GM18907 (cell line): ENCODE results near the gene FBXL7.

ENCODE experiments used
- ATAC-seq: cut with Tn5 transposase; IDR thresholded peaks from one replicate; pipeline ENCODE4 v1.9.1; 2021; ENCODE audit warnings: mild to moderate bottlenecking, moderate library complexity; ENCODE audit not compliant: unreplicated experiment

The FBXL7 gene

DNA sequence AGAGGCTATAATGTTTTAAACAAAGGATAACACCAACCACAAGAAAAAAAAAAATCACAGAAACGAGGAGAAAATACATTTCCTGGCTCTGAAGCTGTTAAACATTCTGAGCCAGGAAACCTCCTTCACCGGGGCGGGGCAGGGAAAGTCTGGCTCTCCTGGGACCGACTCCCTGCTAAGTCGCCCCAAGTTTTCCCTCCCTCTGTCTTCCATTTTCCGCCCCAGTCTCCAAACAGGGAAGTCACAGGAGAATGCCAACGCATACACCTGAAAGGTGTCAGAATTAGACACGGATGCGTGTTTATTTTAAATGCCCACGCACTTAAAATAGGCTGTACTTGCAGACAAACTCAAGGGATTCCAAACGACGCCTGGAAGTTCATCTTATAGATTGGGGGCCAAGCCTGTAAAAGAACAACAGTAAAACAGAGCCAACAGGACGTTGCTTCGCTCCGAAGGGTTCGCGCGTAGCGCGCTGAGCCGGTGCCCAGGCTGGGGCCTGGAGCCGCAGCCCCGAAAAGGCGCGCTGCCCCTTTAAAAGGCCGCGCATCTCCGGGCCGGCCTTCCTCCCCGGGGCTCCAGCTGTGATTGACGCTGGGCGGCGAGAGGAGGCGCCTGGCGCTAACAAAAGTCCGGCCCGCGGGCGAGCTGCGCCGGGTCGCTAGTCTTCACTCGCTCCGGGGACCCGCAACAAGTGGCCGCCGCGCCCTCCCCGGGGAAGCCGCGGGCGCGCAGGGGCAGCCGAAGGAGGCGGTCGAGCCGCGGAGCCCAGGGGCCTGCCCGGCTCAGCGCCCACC, at the start of gene FBXL7:
TSS of gene FBXL7 (plus strand) at position 653 of the 797 bp plus-strand sequence.
- ATAC-seq: peak; percentile 77

DNA sequence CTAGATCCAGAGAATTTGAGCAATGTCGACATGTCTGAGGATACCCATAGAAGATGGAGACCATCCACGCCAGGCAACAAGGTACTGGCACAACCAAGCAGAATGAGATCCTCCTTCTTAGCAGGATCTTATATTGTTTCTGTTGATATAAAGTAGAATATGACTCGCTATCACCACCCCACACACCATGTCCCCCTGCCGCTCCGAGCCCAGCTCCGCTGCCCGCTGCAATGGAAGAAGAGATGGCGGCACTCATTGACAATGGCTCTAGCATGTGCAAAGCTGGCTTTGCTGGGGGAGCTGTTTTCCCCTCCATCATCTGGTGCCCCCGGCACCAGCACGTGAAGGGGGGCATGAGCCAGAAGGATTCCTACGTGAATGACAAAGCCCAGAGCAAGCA, 49.5 kb upstream of the FBXL7 start:
- ATAC-seq: no peak

DNA sequence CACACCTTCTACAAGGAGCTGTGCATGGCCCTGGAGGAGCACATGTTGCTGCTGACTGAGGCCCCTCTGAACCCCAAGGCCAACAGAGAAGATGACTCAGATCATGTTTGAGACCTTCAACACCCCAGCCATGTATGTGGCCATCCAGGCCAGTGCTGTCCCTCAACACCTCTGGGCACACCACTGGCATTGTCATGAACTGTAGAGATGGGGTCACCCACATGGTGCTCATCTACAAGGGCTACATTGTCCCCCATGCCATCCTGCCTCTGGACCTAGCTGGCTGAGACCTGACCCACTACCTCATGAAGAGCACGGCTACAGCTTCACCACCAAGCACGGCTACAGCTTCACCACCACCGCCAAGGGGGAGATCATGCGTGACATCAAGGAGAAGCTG, 49.0 kb upstream of the FBXL7 start:
- ATAC-seq: no peak

DNA sequence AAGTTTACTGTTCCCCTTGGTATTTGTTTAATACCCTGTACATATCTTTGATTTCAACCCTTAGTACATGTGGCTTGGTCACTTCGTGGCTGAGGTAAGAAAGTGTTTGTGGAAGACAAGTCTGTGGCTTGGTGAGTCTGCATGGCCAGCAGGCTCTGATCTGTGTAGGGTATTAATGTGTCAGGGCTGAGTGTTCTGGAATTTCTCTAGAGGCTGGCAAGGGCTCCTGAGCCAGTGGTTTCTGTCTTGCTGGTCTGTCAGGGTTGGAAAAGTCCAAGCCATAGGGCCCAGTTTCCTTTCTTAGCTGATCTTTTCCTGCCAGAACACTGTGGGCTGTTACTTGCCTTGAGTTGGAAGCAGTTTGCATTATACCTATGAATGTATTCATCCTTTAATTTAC, 48.0 kb upstream of the FBXL7 start:
- ATAC-seq: no peak

DNA sequence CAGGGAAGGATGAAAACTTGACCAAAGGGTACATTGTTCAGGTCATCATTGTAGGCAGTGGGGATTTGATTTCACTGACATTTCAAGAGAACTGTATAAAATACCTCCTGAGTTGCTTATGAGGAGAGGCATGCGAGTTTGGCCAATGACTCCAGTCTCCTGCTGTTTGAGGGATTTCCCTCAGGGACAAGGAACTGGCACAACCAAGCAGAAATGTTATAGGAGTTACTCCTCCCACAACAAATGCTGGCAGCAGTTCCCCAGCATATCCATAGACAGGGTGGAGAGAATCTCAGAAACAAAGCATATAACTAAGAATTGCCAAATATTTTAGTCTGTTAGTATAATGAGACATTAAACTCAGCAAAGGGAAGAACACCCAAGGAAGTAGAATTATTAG, 47.2 kb upstream of the FBXL7 start:
- no peak for ATAC-seq

DNA sequence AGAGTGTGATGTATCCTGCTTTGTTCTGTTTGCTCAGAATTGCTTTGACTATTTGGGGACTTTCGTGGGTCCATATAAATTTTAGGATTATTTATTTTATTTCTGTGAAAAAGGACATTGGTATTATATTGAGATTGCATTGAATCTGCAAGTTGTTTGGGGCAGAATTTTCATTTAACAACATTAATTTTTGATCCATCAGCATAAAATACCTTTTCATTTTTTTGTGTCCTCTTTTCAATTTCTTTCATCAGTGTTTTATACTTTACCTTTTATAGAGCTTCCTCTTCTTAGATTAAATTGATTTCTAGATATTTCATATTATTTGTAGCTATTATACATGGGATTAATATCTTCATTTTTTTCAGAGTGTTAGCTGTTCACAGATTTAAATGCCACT, 40.8 kb upstream of the FBXL7 start:
- no peak for ATAC-seq

DNA sequence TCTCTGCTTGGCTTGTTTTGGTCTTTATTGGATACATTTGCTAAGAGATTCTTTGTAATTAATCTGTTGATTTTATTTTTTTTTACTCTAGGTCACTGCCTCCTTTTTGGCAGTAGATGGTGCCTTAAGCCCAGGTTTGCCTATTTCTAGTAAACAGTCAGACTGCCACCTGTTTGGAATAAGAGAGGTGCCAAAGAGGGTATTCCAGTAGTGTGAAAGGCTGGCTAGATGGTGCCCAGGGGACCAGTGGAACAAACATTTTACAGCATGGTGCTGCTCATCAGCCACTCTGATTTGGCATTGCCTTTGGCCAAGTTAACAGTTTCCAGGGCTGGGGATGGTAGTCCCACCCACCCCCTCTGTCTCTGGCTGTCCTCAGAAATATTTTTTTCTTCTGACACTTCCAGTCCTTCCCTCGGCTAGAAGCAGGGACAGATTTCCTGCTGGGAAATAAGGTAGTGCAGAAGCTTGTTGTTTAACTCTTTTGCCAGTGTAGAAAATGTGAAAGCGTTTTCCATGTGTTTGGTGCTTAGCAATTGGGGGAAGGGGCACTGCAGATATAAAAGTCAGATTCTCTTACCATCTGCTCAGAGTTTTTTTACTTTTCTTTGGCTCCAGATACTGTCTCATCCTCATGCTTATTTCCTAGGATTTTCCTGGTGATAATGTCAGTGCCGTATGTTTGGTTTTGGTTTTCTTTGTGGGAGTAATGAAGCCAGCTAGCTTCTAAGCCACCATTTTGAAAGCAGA, 36.6 kb upstream of the FBXL7 start:
- ATAC-seq: no peak

DNA sequence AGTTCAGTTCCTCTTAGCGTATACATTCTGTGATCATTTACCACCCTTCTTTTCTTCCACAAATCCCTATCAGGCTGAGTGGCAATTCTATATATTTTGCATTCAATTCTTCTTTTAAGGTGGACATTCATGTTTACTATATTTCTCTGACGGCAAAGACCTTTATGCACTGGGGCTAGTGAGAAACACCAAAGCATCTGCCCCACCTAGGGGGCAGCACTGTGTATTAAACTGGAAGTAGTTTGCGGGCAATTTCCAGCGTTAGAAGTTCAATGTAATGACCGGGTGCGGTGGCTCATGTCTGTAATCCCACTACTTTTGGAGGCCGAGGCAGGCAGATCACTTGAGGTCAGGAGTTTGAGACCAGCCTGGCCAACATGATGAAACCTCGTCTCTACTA, 27.9 kb upstream of the FBXL7 start:
- ATAC-seq: no peak

DNA sequence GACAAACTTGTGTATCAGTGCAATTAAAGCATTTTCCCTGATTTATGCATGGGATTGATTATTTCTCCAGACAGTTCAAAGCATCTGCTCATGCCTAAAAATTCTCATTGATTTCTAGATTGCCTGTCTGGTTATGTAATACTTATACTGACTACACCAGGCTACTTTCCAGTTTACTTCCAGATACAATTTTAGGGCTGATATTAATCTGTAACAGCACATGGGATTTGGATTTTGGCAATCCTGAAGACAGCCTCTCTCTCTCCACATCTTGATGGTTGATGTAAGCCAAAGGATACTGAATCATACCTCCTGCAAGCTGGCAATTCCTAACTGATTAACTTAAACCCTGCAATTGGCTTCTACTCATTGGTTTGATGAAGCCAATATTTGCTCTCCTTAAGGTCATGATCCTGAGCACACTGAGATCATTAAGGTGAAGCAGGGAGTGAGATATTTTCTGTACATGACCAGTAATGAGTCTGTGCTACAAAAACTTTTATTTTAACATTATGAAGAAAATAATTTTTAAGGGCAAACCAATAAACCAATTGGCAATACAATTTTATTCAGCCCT, 25.7 kb upstream of the FBXL7 start:
- ATAC-seq: no peak

DNA sequence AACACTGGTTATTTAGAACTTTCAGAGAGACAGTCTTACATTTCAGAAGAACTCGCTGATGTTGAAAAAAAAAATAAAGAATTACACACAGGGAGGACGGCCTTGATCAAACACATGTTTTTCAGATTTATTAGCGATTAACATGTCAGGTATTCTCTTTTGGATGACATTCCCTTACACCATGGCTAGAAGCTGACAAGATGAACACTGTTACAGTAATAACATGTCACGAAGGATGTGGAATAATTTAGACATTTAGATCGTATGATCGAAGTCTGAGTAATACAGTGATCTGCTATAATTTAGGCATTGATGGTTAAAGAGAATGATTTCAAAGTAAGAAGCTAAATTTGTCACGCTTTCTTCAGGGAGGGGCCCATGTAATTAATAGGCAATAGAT, 24.6 kb upstream of the FBXL7 start:
- no peak for ATAC-seq

DNA sequence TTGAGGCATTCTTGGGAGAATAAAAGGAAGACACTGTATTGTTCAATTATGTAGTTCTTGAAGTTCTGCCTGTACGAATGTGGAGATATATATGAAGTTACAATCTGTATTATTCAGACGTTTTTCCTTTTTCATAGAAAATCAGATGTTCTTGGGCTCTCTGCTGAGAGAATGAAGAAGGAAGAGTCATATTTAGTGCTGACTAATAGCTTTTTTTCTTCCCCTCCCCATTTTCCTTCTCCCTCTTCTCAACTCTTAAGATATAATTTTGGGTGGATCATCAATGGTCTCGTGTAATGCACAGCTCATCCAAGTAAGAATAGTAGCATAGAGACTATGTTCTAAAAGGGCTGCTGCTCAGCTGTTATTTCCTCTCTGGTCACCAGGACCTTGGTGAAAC, 23.0 kb upstream of the FBXL7 start:
- no peak for ATAC-seq

DNA sequence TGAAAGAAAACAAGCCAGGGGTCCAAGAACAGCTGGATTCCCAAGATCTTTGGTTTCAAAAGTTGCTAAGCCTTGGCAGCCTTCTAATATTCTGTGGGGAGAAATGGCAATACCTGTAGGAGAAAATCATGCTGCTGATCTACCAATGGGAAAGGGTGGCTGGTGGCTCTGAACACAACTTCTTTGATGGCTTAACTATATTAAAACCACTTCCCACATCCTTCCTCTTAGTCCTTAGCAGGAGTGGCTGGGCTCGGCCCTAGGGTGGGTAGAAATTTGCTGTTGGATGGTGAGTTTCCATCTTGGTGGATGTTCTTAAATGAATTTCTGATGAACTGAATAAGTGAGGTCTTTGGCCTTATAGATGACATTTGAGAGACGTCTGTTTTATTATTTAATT, 19.5 kb upstream of the FBXL7 start:
- ATAC-seq: no peak

DNA sequence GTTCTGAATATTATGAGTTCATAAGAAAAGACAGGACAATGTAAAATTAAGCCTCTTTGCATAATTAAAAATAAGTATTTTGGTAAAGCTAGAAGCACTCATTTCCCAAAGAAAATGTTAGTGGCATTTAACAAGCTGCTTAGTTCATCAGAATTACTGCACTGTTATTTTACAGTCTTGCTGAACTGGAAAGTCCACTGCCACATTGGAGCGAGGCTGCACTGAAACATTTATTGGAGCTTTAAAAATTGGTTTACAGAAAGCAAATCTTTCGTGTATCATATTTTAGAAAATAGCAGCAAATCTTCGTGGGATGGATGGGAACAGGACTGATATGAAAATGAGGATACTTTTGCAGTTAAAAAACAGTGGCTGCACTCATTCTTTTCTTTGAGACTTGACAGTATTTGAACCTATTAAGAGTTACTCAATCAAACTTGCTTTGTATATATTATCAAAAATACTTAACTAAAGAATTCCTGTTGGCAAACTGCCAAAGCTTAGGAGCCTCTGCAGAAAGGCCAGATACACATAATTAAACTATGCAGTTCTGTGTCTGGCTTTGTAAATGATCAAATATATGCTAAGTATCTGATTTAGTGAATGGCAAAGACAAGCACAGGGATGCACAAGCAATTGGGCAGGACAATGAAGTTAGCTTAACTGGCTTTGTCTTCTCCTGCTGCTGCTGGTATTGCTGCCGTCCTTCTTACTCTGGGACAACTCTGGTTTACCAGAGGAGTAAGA, 16.5 kb upstream of the FBXL7 start:
- no peak for ATAC-seq

DNA sequence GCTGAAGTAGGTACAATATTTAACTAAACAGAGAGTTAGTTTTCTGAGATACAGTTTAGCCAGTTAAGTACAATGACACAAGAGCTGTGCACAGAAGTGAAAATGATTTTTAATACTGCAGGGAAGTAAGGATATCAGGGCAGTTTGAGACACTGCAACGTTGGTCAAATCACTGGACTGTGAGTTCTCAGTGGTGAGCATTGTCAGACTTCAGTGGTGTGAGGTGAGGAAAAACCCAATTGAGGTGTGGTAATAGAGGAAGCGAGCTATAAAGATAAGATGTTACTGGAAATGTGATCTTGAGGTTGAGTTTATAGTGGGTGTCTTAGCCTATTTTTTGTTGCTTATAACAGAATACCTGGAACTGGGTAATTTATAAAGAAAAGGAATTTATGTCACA, 12.8 kb upstream of the FBXL7 start:
- peak; percentile 60 for ATAC-seq

DNA sequence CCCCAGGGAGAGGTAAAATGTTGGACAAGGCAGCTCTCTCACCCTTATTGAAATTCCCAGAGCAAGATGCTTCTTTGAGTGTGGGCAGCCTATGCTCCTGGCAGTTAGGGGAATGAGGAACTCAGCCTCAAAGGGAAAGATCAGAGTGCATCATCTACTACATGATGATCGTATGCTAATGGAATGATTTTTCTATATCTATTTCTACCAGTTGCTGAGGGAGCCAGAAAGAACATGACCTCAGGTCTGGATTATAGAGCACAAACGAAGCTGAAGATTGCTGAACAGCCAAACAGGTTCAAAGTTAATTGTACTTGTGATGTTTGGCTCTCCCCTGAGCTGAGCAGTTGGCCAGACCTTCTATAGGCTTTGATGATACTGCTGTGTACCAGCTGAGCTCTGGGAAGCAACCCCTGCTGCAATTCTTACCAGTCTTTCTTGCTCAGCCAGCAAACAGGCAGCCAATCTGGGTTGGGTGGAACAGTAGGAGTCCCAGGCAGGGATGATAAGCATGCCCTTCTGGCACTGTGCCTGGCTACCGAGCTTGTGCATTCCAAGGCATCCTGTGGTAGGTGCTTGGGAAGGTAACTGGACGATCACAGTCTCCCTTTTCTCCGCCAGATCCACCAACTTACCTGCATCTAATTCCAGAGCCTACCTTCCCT, 10.3 kb upstream of the FBXL7 start:
- ATAC-seq: no peak

DNA sequence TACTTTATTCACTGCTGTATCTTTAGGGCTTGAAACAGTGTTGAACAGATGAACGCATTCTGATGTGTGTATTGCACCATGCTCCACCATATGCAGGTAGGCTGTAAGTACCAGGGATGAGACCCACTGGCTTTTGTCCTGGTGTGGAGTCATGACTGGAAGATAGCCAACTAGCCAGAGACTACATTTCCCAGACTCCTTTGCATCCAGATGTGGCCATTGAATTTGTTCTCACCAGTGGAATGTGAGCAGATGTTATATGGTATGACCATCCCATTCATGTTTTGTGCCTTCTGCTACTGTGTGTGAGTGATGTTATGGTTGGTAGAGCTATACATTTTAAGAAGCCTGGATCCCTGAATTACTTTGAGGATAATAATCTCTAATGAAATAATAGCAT, 7.4 kb upstream of the FBXL7 start:
- no peak for ATAC-seq

DNA sequence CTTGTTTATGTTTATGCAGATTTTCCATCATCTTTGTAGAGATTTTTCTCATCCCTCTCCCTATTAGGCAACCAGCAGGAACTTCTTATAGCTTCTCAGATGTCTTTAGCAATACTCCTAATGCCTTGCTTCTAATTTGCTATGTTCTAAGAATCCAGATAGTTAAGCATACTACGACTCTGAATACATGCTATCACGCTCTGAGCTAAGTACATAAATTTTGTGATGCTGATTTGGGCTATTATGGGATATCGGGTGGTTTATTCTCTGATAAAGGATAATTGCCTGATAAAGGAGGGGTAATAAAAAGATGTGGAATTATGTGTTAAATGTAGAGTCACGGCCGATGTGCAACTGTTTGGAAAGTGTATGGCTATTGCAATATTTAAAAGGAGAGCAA, 6.5 kb upstream of the FBXL7 start:
- no peak for ATAC-seq

DNA sequence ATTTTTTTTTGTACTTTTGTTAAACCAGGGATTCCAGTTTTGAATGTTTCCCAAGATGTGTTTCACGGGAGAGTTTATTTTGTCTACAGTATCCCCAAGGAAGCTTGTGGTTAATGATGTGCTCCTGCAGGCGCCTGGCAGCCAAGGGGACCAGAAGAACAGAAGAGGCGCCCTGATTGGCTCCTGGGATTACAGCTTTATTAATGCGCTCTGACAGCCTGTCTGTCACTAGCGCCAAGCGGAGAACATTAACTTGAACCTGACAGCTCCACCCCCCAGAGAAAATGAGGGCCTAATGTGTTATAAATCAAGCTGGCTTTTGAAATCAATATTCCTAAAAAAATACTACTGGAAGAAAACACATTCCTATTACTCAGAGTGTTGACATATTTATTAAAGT, 5.0 kb upstream of the FBXL7 start:
- no peak for ATAC-seq

DNA sequence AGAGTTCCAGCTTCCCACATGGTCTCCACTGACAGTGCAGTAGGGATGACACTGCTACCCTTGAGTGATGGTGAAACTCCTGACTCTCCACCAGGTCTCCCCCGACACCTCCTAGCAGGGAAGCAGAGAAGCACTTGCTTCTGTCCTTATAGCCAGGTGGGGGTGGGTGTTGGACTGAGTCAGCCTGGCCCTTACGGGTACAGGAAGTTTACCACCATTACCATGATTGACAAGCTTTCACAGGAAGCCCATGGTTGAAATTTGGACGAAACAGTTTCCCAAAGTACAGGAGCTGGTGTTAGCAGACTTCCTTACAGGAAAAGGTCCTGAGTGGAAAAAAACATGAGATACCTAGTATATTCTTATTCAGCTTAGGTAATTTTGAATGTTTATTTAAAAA, 3.1 kb upstream of the FBXL7 start:
- ATAC-seq: no peak

DNA sequence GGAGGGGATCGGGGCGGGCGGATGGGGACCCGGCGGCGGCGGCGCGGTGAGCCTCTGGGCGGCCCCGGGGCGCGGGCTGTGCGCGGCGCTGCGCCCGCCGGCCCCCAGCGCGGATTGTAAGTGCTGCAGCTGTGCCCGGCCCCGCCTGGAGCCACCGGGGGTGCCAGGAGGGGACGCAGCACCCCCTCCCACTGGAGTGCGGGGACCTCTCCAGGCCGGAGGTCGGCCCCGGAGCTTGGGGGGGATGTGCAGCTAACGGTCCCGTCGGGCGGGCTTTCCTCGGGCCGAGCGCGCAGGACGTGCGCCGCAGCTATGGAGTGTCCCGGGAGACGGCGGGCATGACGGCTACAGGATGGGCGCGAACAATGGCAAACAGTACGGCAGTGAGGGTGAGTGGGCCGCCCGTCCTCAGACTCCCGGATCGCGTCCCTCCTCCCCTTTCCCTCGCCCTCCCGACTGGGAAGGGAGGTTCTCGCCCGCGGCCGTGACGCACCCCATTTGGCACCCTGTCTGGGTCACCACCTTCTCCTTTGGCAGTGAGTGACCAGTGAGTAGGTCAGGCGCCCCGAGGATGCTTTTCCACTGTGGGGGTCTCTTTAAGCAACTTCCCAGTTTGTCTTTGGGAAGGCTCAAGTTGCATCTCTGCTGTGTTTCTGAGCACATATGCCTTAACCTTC, 483 bp downstream of the FBXL7 start:
- ATAC-seq: peak; percentile 35
